AG04450 (cell line): Measurements from ENCODE around the gene CDC27. TPM values are rescaled to one million over a fixed set of nuclear protein-coding genes. Genes with fewer than 3 reads are reported as not detected.

Experiments
- CTCF ChIA-PET: fragments of 300-600, 350-600 bp; formaldehyde crosslinking; extraction: SDS; loops from one replicate; lab custom pipeline; 2022; ENCODE audit warnings: antibody characterized with exemption, inconsistent platforms; lab: Charles Lee
- POLR2A ChIA-PET: fragments of 350-600 bp; formaldehyde crosslinking; extraction: SDS; loops from one replicate; lab custom pipeline; 2021; ENCODE audit warnings: antibody characterized with exemption, inconsistent platforms; lab: Yijun Ruan, JAX
- DNase-seq: peaks from one replicate; pipeline ENCODE4 v3.0.0-alpha.2; 2011; ENCODE audit warnings: low read depth, low spot score
- H3K27ac ChIP-seq: one replicate; pipeline ENCODE4 v1.5.1; 2012; ENCODE audit warnings: low read depth, low read length, control low read depth
- H3K27me3 ChIP-seq: one replicate; pipeline ENCODE4 v1.6.0; 2012; ENCODE audit warnings: low read length; ENCODE audit not compliant: control insufficient read depth, insufficient read depth
- H3K4me3 ChIP-seq: 2 replicates; pipeline ENCODE4 v1.5.1; 2011; ENCODE audit warnings: mild to moderate bottlenecking, low read depth, low read length, control low read depth
- H3K9me3 ChIP-seq: 2 replicates; pipeline ENCODE4 v1.5.1; 2012; ENCODE audit warnings: low read length; ENCODE audit not compliant: control insufficient read depth, insufficient read depth
- polyA minus RNA-seq: library from RNA; depleted of rRNA, polyadenylated mRNA; stranded (reverse); fragments of >200 nt; gene quantifications from 2 replicates; pipeline ENCODE4 v1.2.3, GENCODE V29; 2011; rRNA and poly(A)+ RNA removed
- polyA plus RNA-seq: library from polyadenylated mRNA; depleted of rRNA; stranded (reverse); fragments of >200 nt; gene quantifications from 2 replicates; pipeline ENCODE4 v1.2.3, GENCODE V29; 2011; rRNA removed
- TF ChIP-seq, protein P1 (sequence below): IDR thresholded peaks from 2 replicates; pipeline ENCODE4 v1.5.1; 2011; ENCODE audit warnings: low read depth, low read length, control low read depth, inconsistent platforms

The CDC27 gene, protein sequence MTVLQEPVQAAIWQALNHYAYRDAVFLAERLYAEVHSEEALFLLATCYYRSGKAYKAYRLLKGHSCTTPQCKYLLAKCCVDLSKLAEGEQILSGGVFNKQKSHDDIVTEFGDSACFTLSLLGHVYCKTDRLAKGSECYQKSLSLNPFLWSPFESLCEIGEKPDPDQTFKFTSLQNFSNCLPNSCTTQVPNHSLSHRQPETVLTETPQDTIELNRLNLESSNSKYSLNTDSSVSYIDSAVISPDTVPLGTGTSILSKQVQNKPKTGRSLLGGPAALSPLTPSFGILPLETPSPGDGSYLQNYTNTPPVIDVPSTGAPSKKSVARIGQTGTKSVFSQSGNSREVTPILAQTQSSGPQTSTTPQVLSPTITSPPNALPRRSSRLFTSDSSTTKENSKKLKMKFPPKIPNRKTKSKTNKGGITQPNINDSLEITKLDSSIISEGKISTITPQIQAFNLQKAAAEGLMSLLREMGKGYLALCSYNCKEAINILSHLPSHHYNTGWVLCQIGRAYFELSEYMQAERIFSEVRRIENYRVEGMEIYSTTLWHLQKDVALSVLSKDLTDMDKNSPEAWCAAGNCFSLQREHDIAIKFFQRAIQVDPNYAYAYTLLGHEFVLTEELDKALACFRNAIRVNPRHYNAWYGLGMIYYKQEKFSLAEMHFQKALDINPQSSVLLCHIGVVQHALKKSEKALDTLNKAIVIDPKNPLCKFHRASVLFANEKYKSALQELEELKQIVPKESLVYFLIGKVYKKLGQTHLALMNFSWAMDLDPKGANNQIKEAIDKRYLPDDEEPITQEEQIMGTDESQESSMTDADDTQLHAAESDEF
- 97.8 and 120 TPM in 2 replicates for polyA plus RNA-seq
- polyA minus RNA-seq, result 147 and 181 TPM in 2 replicates

DNA sequence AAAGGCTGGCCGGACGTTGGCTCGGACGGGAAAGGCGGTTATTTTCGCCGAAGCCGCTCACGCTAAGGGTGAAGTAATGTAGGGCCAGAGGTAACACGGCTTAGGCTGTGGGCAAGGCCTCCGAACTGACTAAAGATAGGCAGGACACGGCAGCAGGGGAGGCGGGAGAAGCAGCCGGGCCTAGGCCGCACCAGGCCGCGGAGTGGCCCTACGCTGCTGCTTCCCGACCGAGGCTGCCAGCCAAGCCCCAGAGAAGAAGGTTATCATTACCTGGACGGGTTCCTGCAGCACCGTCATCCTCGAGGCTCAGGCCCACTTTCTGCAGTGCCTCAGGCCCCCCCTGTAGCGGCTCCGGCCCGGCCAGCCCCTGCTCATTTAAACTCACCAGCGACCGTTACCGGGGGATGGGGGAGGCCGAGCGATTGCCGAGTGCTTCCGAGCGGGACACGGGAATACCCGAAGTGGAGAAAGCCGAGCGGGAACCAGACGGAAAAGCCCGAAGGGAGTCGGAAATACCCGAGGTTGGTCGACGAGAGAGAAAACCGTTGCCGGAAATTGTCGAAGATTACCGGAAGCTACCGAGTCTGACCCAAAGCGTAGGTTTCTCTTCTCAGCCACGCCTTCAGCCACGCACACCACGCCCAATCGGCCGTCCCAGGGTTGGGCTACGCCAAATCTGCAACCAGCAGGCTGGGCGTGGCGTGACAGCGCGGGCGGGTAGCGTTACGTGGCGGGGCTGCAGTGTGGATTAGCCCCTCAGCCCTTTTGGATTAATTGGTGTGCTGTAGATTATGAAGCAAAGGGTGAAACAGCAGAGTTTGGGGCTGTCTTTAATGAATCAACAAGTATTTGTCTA, at the start of gene CDC27:
CDC27 (minus strand) TSS at position 420 of the 856 bp plus-strand sequence; CDS start at position 297, 123 bp downstream.
- Histone ChIP-seq H3K9me3 (peaks cover 3% of the 10 kb centered on the region; the same call in 1 of the 2 replicates), H3K27ac (peak within 1 kb of the TSS; percentile 96), H3K27me3 (no peaks in the 10 kb centered on the region), H3K4me3 (peak within 1 kb of the TSS; percentile 78)
- TF ChIP-seq, protein P1, sequence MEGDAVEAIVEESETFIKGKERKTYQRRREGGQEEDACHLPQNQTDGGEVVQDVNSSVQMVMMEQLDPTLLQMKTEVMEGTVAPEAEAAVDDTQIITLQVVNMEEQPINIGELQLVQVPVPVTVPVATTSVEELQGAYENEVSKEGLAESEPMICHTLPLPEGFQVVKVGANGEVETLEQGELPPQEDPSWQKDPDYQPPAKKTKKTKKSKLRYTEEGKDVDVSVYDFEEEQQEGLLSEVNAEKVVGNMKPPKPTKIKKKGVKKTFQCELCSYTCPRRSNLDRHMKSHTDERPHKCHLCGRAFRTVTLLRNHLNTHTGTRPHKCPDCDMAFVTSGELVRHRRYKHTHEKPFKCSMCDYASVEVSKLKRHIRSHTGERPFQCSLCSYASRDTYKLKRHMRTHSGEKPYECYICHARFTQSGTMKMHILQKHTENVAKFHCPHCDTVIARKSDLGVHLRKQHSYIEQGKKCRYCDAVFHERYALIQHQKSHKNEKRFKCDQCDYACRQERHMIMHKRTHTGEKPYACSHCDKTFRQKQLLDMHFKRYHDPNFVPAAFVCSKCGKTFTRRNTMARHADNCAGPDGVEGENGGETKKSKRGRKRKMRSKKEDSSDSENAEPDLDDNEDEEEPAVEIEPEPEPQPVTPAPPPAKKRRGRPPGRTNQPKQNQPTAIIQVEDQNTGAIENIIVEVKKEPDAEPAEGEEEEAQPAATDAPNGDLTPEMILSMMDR, result no peak
- POLR2A ChIA-PET, result interaction anchor here (0.6 to 1.6 kb wide), 3 partner anchors 17 to 619 kb away, joined by 4 to 7 read pairs (median 6); no protein-coding TSS in a partner anchor
- DNase-seq, result peak; percentile 94
- CTCF ChIA-PET, result interaction anchor here (0.7 kb wide), 1 partner anchor 10 kb away, joined by 3 read pairs; no protein-coding TSS in a partner anchor

- no peak for DNase-seq
- ChIA-PET POLR2A (no interaction called here), CTCF (no interaction called here)
- Histone ChIP-seq H3K27ac (no peak overlapping the region), H3K27me3 (no peaks in the 10 kb centered on the region), H3K9me3 (peaks cover 24% of the 10 kb centered on the region), H3K4me3 (no peak overlapping the region)
- TF ChIP-seq, protein P1, result no peak
Measured at GRCh38 chr17:47238321-47239010, 49.4 kb upstream of the CDC27 start.

DNA sequence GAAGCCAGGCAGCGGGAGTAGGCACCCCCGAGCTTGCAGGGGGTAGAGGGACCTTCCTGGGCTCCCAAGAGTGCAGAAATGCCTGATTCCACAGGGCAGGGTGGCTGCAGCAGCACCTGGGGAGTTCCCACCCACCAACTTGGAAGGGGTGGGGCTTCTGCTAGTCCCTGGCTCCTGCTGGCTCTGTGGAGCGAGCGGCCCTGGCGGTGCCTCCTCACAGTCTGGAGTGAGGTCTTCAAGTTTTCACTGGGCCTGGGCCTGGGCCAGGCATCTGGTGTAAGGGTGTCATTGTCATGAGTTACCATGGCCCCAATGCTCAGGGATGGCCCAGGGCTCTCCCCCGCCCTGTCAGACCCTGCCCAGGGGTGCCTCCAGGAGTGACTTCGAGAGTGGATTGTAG, 48.7 kb upstream of the CDC27 start:
- Histone ChIP-seq H3K4me3 (no peak overlapping the region), H3K27ac (no peak overlapping the region), H3K27me3 (no peaks in the 10 kb centered on the region), H3K9me3 (peaks cover 24% of the 10 kb centered on the region)
- TF ChIP-seq, protein P1, result no peak
- no peak for DNase-seq
- POLR2A ChIA-PET, result no interaction called here
- CTCF ChIA-PET, result no interaction called here

- ChIA-PET CTCF (no interaction called here), POLR2A (interaction anchor here (0.6 kb wide), 1 partner anchor 123 kb away, joined by 4 read pairs; no protein-coding TSS in a partner anchor)
- H3K27ac ChIP-seq, result no peak overlapping the region
- TF ChIP-seq, protein P1, result no peak
- DNase-seq, result no peak
- no peak overlapping the region for H3K4me3 ChIP-seq
- H3K27me3 ChIP-seq, result no peaks in the 10 kb centered on the region
- peaks cover 24% of the 10 kb centered on the region for H3K9me3 ChIP-seq
Measured at GRCh38 chr17:47235923-47236322, 46.8 kb upstream of the CDC27 start.
